Common myeloid progenitor, CD34-positive (primary cell): ENCODE measurements around the gene PLCB4.

Source experiments
- CTCF ChIA-PET: fragments of 350-600 bp; sonication (Branson Sonifier 250); formaldehyde crosslinking; loops from one replicate; lab custom pipeline; 2021; ENCODE audit warnings: antibody characterized with exemption; lab: Charles Lee
- POLR2A ChIA-PET: fragments of 350-600 bp; sonication (Branson Sonifier 250); formaldehyde crosslinking; loops from one replicate; lab custom pipeline; 2021; ENCODE audit warnings: antibody characterized with exemption; lab: Charles Lee
- DNase-seq, 3 donors: peaks; one replicate each; pipeline versions ENCODE4 v3.0.0 to v3.0.0-alpha.2; 2013
- H3K27ac ChIP-seq, 2 experiments: 1 replicate in 1 of 2; 2 replicates in 1 of 2; pipeline ENCODE4 v1.7.0; 2013; ENCODE audit warnings: inconsistent platforms in 2 of 2, low read length in 2 of 2, mild to moderate bottlenecking in 2 of 2, low read depth in 1 of 2, moderate library complexity in 1 of 2; ENCODE audit not compliant: severe bottlenecking in 2 of 2, insufficient read depth in 1 of 2, poor library complexity in 1 of 2
- H3K27me3 ChIP-seq, 5 experiments: replicated peaks in 2 of 5; 1 replicate in 3 of 5; 2 replicates in 2 of 5; pipeline versions ENCODE4 v1.6.1 to v1.7.0; 2013; ENCODE audit warnings: low read length in 4 of 5, mild to moderate bottlenecking in 2 of 5, moderate library complexity in 2 of 5, inconsistent platforms in 1 of 5; ENCODE audit not compliant: insufficient read depth in 5 of 5, control insufficient read depth in 4 of 5
- H3K36me3 ChIP-seq, 4 experiments: 1 replicate in 2 of 4; 2 replicates in 2 of 4; pipeline versions ENCODE4 v1.6.1 to v1.7.0; 2013; ENCODE audit warnings: low read length in 3 of 4, control low read depth in 1 of 4, mild to moderate bottlenecking in 1 of 4; ENCODE audit not compliant: control insufficient read depth in 4 of 4, insufficient read depth in 4 of 4
- H3K4me1 ChIP-seq, 4 experiments: 1 replicate in 3 of 4; 2 replicates in 1 of 4; pipeline versions ENCODE4 v1.6.1 to v1.7.1; 2013; ENCODE audit warnings: low read length in 3 of 4, mild to moderate bottlenecking in 3 of 4, control low read depth in 1 of 4, inconsistent platforms in 1 of 4, moderate library complexity in 1 of 4; ENCODE audit not compliant: control insufficient read depth in 4 of 4, insufficient read depth in 4 of 4; ENCODE audit errors: control extremely low read depth in 1 of 4
- H3K4me3 ChIP-seq, 7 experiments: 1 replicate in 4 of 7; 2 replicates in 3 of 7; pipeline versions ENCODE4 v1.5.1 to v1.7.0; 2013; ENCODE audit warnings: mild to moderate bottlenecking in 7 of 7, low read length in 6 of 7, moderate library complexity in 6 of 7, inconsistent platforms in 2 of 7, low read depth in 2 of 7, control low read depth in 1 of 7; ENCODE audit not compliant: insufficient read depth in 4 of 7, control insufficient read depth in 1 of 7; ENCODE audit errors: extremely low read depth in 1 of 7
- H3K9me3 ChIP-seq, 5 experiments: 1 replicate in 4 of 5; 2 replicates in 1 of 5; pipeline versions ENCODE4 v1.6.1 to v1.7.1; 2013; ENCODE audit warnings: low read length in 4 of 5, mild to moderate bottlenecking in 2 of 5, inconsistent platforms in 1 of 5, low read depth in 1 of 5, moderate library complexity in 1 of 5; ENCODE audit not compliant: control insufficient read depth in 4 of 5, insufficient read depth in 2 of 5; ENCODE audit errors: control extremely low read depth in 1 of 5
- WGBS: methylation state at CpG from one replicate; pipeline ENCODE4 v1.1.5; 2013; ENCODE audit not compliant: insufficient coverage; 5-methylcytosine and 5-hydroxymethylcytosine counted together

Gene PLCB4

GRCh38 chr20:9300534-9300933, 231.6 kb downstream of the PLCB4 start:
- CTCF ChIA-PET = no interaction called here
- Histone ChIP-seq H3K36me3 (no peaks in the 10 kb centered on the region), H3K27ac (no peak overlapping the region), H3K4me3 (no peak overlapping the region), H3K27me3 (no peaks in the 10 kb centered on the region), H3K4me1 (no peaks in the 10 kb centered on the region), H3K9me3 (no peaks in the 10 kb centered on the region)
- DNase-seq = no peak
- POLR2A ChIA-PET = no interaction called here
- WGBS = 92% methylated on average over 1 of the region's 1 CpG

GRCh38 chr20:9301129-9302090, 232.5 kb downstream of the PLCB4 start:
- no peaks in the 10 kb centered on the region for H3K4me1 ChIP-seq
- H3K36me3 ChIP-seq = no peaks in the 10 kb centered on the region
- CTCF ChIA-PET = no interaction called here
- H3K4me3 ChIP-seq = no peak overlapping the region
- POLR2A ChIA-PET = no interaction called here
- H3K27me3 ChIP-seq = no peaks in the 10 kb centered on the region
- no peaks in the 10 kb centered on the region for H3K9me3 ChIP-seq
- no peak overlapping the region for H3K27ac ChIP-seq
- no peak for DNase-seq
- WGBS = 93% methylated on average over 6 of the region's 10 CpGs

GRCh38 chr20:9302091-9302462, 233.2 kb downstream of the PLCB4 start:
- ChIA-PET CTCF (no interaction called here), POLR2A (interaction anchor here (0.6 kb wide), 1 partner anchor 422 kb away, joined by 3 read pairs; no protein-coding TSS in a partner anchor)
- Histone ChIP-seq H3K4me1 (no peaks in the 10 kb centered on the region), H3K27me3 (no peaks in the 10 kb centered on the region), H3K9me3 (no peaks in the 10 kb centered on the region), H3K27ac (no peak overlapping the region), H3K4me3 (no peak overlapping the region), H3K36me3 (no peaks in the 10 kb centered on the region)
- DNase-seq = no peak
- 100% methylated on average over 1 of the region's 1 CpG for WGBS

GRCh38 chr20:9306521-9306920, 237.6 kb downstream of the PLCB4 start:
- H3K27me3 ChIP-seq = no peaks in the 10 kb centered on the region
- no peak for DNase-seq
- POLR2A ChIA-PET = no interaction called here
- H3K27ac ChIP-seq = no peak overlapping the region
- H3K36me3 ChIP-seq = peaks cover 0 to 6% (median 0%) of the 10 kb centered on the region in 4 experiments
- 100% methylated on average over 1 of the region's 1 CpG for WGBS
- no peaks in the 10 kb centered on the region for H3K4me1 ChIP-seq
- H3K4me3 ChIP-seq = no peak overlapping the region
- H3K9me3 ChIP-seq = no peaks in the 10 kb centered on the region
- CTCF ChIA-PET = interaction anchor here (0.6 kb wide), 1 partner anchor 1437 kb away, joined by 3 read pairs; no protein-coding TSS in a partner anchor

- no CpG with 5 or more reads among the region's 1 CpG for WGBS
- no peak for DNase-seq
- ChIA-PET POLR2A (no interaction called here), CTCF (interaction anchor here (1.3 kb wide), 1 partner anchor 42 kb away, joined by 4 read pairs; no protein-coding TSS in a partner anchor)
- peaks cover 0 to 14% (median 0%) of the 10 kb centered on the region in 4 experiments for H3K36me3 ChIP-seq
- no peak overlapping the region for H3K27ac ChIP-seq
- H3K27me3 ChIP-seq = no peaks in the 10 kb centered on the region
- H3K9me3 ChIP-seq = no peaks in the 10 kb centered on the region
- no peak overlapping the region for H3K4me3 ChIP-seq
- H3K4me1 ChIP-seq = no peaks in the 10 kb centered on the region
These were observed 239.2 kb downstream of the PLCB4 start for GRCh38 chr20:9308056-9308455.

GRCh38 chr20:9311132-9311531, 242.2 kb downstream of the PLCB4 start:
- no peaks in the 10 kb centered on the region for H3K27me3 ChIP-seq
- peaks cover 0 to 14% (median 6%) of the 10 kb centered on the region in 4 experiments for H3K36me3 ChIP-seq
- WGBS = 100% methylated on average over 1 of the region's 1 CpG
- no peaks in the 10 kb centered on the region for H3K4me1 ChIP-seq
- ChIA-PET POLR2A (no interaction called here), CTCF (no interaction called here)
- no peak overlapping the region for H3K4me3 ChIP-seq
- DNase-seq = no peak
- no peak overlapping the region for H3K27ac ChIP-seq
- peaks cover 0 to 12% (median 5%) of the 10 kb centered on the region in 5 experiments for H3K9me3 ChIP-seq
